ENCODE data around the gene ETAA1. TPM values are rescaled to one million over a fixed set of nuclear protein-coding genes. Genes with fewer than 3 reads are reported as not detected.

The ETAA1 gene
- total and polyA plus RNA-seq, 2 of the 4 experiments (the other 2 are of a cell fraction) = 6.9 to 8.1 TPM

- Histone ChIP-seq H3K9me3 (ENCODE audit: control insufficient read depth, insufficient read depth, low read length) (no peaks in the 10 kb centered on the region), H3K18ac (ENCODE audit: low read depth, low read length) (no peak overlapping the region), H2AK9ac (replicated peaks; ENCODE audit: low read depth, low read length, poor library complexity) (no peak overlapping the region), H2BK15ac (ENCODE audit: low read depth, low read length) (no peak overlapping the region), H3K27ac (ENCODE audit: insufficient read depth, low read length) (no peak overlapping the region), H3K36me3 (ENCODE audit: control insufficient read depth, insufficient read depth, low read length) (no peaks in the 10 kb centered on the region), H4K5ac (ENCODE audit: low read depth, low read length) (no peak overlapping the region), H4K8ac (ENCODE audit: low read depth in 2 of 2, low read length in 2 of 2) (no peak overlapping the region), H2BK5ac (ENCODE audit: low read depth, low read length, poor library complexity, severe bottlenecking) (no peak overlapping the region), H2AK5ac (ENCODE audit: low read depth, low read length) (no peak overlapping the region), H2BK20ac (ENCODE audit: low read depth, low read length) (no peak overlapping the region), H3K4me3 (ENCODE audit: insufficient read depth, low read depth, low read length) (no peak overlapping the region), H3K79me1 (ENCODE audit: low read depth in 1 of 2, low read length in 2 of 2) (no peaks in the 10 kb centered on the region), H3K9me1 (ENCODE audit: insufficient read depth, low read length) (no peaks in the 10 kb centered on the region), H3K4me2 (ENCODE audit: low read depth, low read length) (no peak overlapping the region), H4K20me1 (ENCODE audit: insufficient read depth, low read length) (no peaks in the 10 kb centered on the region), H3K23ac (ENCODE audit: low read depth, low read length) (no peak overlapping the region), H4K91ac (ENCODE audit: insufficient read depth, low read depth, low read length) (no peak overlapping the region), H2AFZ (replicated peaks; ENCODE audit: low read length, poor library complexity) (no peak overlapping the region), H3K27me3 (ENCODE audit: control insufficient read depth, insufficient read depth, low read length) (no peaks in the 10 kb centered on the region), H3K9ac (ENCODE audit: low read depth, low read length) (no peak overlapping the region), H3K4me1 (ENCODE audit: control insufficient read depth, insufficient read depth, low read length) (no peaks in the 10 kb centered on the region), H3K4ac (ENCODE audit: low read depth, low read length) (no peak overlapping the region), H3K56ac (ENCODE audit: extremely low read depth, insufficient read depth, low read length) (no peak overlapping the region), H2BK120ac (ENCODE audit: low read depth, low read length) (no peak overlapping the region), H3K14ac (replicated peaks; ENCODE audit: low read depth, low read length) (no peak overlapping the region)
- ChIA-PET CTCF (no interaction called here), POLR2A (ENCODE audit: unreplicated experiment) (no interaction called here)
- no peak for ATAC-seq (ENCODE audit: low read depth)
- TF ChIP-seq SMC3 (IDR thresholded peaks at IDR 0.05; ENCODE audit: low read depth, low read length) (no peak), BHLHE40 (IDR thresholded peaks at IDR 0.05; ENCODE audit: low read depth, low read length) (no peak), CTCF (conservative IDR thresholded peaks at IDR 0.05; ENCODE audit: low read depth, low read length) (no peak), POLR2A (IDR thresholded peaks at IDR 0.05; ENCODE audit: low read depth, low read length) (no peak), CEBPB (IDR thresholded peaks at IDR 0.05; ENCODE audit: low read depth, low read length) (no peak), RFX5 (IDR thresholded peaks at IDR 0.05; ENCODE audit: low read depth, low read length) (no peak), FOS (IDR thresholded peaks at IDR 0.05; ENCODE audit: low read depth, low read length) (no peak), NFE2L2 (IDR thresholded peaks at IDR 0.05; ENCODE audit: low read depth, low read length) (no peak), RAD21 (IDR thresholded peaks at IDR 0.05; ENCODE audit: low read length) (no peak), MXI1 (IDR thresholded peaks at IDR 0.05; ENCODE audit: borderline replicate concordance, low read depth, low read length) (no peak), MAZ (IDR thresholded peaks at IDR 0.05; ENCODE audit: borderline replicate concordance, low read depth, low read length) (no peak)
- TF ChIP-seq, protein P1, sequence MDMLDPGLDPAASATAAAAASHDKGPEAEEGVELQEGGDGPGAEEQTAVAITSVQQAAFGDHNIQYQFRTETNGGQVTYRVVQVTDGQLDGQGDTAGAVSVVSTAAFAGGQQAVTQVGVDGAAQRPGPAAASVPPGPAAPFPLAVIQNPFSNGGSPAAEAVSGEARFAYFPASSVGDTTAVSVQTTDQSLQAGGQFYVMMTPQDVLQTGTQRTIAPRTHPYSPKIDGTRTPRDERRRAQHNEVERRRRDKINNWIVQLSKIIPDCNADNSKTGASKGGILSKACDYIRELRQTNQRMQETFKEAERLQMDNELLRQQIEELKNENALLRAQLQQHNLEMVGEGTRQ (IDR thresholded peaks at IDR 0.05; ENCODE audit: low read depth, low read length) = no peak
- dilution Hi-C loops (cut with HindIII; ENCODE audit: low sequenced_read_pairs, unreplicated experiment) = no loop called here
- WGBS, 2 experiments (ENCODE audit: extremely low coverage in 2 of 2, insufficient read length in 1 of 2) = no CpG with 5 or more reads among the region's 4 CpGs
- intact Hi-C loops (cut with micrococcal nuclease) = no loop called here
- no TSS peak for BruUV-seq (replicated peaks)
- in situ Hi-C loops (cut with MboI; ENCODE audit: low sequenced_read_pairs) = loop anchor here (25.0 kb wide), 1 partner anchor 870 kb away; no protein-coding TSS in a partner anchor
- no peak for DNase-seq
Observed at GRCh38 chr2:67457699-67458098, 60.6 kb downstream of the ETAA1 start.

Measured in IMR-90 (cell line).